ENCODE results near the gene CKS1B. TPM values are rescaled to one million over a fixed set of nuclear protein-coding genes. Genes with fewer than 3 reads are reported as not detected.
A peak's percentile ranks its signal among the peaks of the same experiment; 100 is the strongest.

CKS1B gene
- polyA plus RNA-seq, 2 of the 4 experiments (the other 2 are of a cell fraction), result 356 to 725 TPM

DNA sequence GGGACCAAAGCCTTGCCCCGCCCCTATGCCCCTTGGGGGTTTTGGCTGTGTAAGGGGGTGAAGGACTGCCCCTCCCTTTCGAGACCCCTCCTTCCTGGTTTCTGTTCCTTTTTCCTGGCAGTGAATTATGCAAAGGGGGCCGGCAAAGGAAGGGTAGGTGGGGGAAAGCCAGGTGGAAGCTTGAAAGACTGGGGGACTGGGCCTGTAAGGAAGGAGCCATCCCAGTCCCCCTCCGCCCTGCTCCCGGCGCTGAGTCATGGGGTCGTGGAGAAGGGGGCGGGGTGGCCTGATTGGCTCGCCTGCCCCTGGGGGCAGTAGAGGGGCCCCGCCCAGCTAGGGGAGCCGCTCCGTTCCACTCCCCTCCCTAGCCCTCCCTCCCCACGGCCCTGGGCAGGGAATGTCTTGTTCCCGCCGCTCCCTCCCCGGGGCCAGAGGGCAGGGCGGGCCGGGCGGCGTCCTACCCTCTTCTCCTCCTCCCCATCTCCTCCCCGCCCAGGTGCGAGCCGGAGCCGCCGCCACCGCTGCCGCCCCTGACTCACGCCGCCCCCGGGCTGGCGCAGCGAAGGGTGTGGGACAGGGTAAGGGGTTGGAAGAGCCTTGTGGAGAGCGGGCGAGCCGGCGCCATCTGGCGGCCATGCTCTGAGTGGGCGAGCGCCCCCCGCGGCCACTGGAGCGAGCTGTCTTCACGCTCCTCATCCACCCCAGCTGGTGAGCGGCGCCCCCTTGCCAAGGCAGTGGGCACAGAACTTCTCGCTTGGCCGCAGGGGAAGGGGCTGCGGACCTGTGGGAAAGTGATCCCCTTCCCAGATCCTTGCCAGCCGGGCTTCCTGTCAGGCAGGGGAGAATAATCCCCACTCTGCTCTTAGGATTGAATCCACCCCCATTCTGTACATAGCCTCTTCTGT is 42.8 kb downstream of the CKS1B start (continued):
- TF ChIP-seq RAD21 (conservative IDR thresholded peaks at IDR 0.05 in 1 of 2, IDR thresholded peaks at IDR 0.05 in 1 of 2), result peak; percentile 85 to 97
- peak; percentile 81; the same call in 1 of the 3 replicates for TF ChIP-seq NR3C1 (IDR thresholded peaks at IDR 0.05)
- TF ChIP-seq ESRRA (IDR thresholded peaks at IDR 0.05; ENCODE audit: borderline replicate concordance, low read length), result no peak
- TF ChIP-seq, protein P1, sequence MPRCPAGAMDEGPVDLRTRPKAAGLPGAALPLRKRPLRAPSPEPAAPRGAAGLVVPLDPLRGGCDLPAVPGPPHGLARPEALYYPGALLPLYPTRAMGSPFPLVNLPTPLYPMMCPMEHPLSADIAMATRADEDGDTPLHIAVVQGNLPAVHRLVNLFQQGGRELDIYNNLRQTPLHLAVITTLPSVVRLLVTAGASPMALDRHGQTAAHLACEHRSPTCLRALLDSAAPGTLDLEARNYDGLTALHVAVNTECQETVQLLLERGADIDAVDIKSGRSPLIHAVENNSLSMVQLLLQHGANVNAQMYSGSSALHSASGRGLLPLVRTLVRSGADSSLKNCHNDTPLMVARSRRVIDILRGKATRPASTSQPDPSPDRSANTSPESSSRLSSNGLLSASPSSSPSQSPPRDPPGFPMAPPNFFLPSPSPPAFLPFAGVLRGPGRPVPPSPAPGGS (IDR thresholded peaks at IDR 0.05), result no peak
- no peak for TF ChIP-seq POLR2AphosphoS2 (conservative IDR thresholded peaks at IDR 0.05; ENCODE audit: low read length)
- no peak for TF ChIP-seq TP53 (CRISPR knock-in tag; IDR thresholded peaks at IDR 0.05)
- TF ChIP-seq, protein P2, sequence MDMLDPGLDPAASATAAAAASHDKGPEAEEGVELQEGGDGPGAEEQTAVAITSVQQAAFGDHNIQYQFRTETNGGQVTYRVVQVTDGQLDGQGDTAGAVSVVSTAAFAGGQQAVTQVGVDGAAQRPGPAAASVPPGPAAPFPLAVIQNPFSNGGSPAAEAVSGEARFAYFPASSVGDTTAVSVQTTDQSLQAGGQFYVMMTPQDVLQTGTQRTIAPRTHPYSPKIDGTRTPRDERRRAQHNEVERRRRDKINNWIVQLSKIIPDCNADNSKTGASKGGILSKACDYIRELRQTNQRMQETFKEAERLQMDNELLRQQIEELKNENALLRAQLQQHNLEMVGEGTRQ (IDR thresholded peaks at IDR 0.05), result no peak
- TF ChIP-seq ZC3H11A (IDR thresholded peaks at IDR 0.05), result no peak
- TF ChIP-seq CBX8 (IDR thresholded peaks at IDR 0.05), result no peak
- no peak for TF ChIP-seq CHD4 (IDR thresholded peaks at IDR 0.05; ENCODE audit: borderline replicate concordance)
- no peak for TF ChIP-seq FOXS1 (CRISPR knock-in tag; IDR thresholded peaks at IDR 0.05)
- no peak for TF ChIP-seq ZFP36 (IDR thresholded peaks at IDR 0.05; ENCODE audit: borderline replicate concordance, partially characterized antibody)
- no peak for TF ChIP-seq SREBF2 (IDR thresholded peaks at IDR 0.05)
- no peak for TF ChIP-seq BHLHE40 (IDR thresholded peaks at IDR 0.05; ENCODE audit: low read depth, low read length)
- TF ChIP-seq JUNB (IDR thresholded peaks at IDR 0.05), result peak; percentile 46; the same call in 1 of the 2 replicates
- TF ChIP-seq EP300 (IDR thresholded peaks at IDR 0.05), result peak in 1 of 2 experiments; percentile 30; a peak in 1 of 5 replicates
- no peak for TF ChIP-seq HOXA7 (CRISPR knock-in tag; IDR thresholded peaks at IDR 0.05)
- TF ChIP-seq PBX3 (IDR thresholded peaks at IDR 0.05), result no peak; the same call in none of the 2 replicates
- TF ChIP-seq ZNF302 (CRISPR knock-in tag; IDR thresholded peaks at IDR 0.05), result no peak
- TF ChIP-seq KDM1A (IDR thresholded peaks at IDR 0.05; ENCODE audit: low read depth), result no peak
- TF ChIP-seq RARB (CRISPR knock-in tag; IDR thresholded peaks at IDR 0.05), result no peak
- peak; percentile 100 for TF ChIP-seq CTCF (IDR thresholded peaks at IDR 0.05)
- TF ChIP-seq REST (IDR thresholded peaks at IDR 0.05), result no peak
- no peak; the same call in none of the 2 replicates for TF ChIP-seq MAZ (IDR thresholded peaks at IDR 0.05; ENCODE audit: borderline replicate concordance, low read depth, low read length)
- TF ChIP-seq, protein P3, sequence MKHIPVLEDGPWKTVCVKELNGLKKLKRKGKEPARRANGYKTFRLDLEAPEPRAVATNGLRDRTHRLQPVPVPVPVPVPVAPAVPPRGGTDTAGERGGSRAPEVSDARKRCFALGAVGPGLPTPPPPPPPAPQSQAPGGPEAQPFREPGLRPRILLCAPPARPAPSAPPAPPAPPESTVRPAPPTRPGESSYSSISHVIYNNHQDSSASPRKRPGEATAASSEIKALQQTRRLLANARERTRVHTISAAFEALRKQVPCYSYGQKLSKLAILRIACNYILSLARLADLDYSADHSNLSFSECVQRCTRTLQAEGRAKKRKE (CRISPR knock-in tag; IDR thresholded peaks at IDR 0.05; ENCODE audit: low read depth), result no peak
- TF ChIP-seq HOXB5 (CRISPR knock-in tag; IDR thresholded peaks at IDR 0.05), result peak; percentile 16; the same call in 1 of the 2 replicates
- TF ChIP-seq, protein P4, sequence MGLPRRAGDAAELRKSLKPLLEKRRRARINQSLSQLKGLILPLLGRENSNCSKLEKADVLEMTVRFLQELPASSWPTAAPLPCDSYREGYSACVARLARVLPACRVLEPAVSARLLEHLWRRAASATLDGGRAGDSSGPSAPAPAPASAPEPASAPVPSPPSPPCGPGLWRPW (IDR thresholded peaks at IDR 0.05), result no peak
